ENCODE measurements around the gene C3orf18.
A peak's percentile ranks its signal among the peaks of the same experiment; 100 is the strongest.
"Not testable (repeated sequence)": the region's sequence is repeated elsewhere in the genome, so short reads cannot be mapped to it uniquely, and the experiment has no call there.

The C3orf18 gene

GRCh38 chr3:50519471-50520089, 48.0 kb downstream of the C3orf18 start:
- peak; percentile 26 for DNase-seq

GRCh38 chr3:50518436-50518835, 49.1 kb downstream of the C3orf18 start:
- DNase-seq: no peak

GRCh38 chr3:50517721-50518206, 49.8 kb downstream of the C3orf18 start:
- no peak for DNase-seq

GRCh38 chr3:50516440-50516871, 51.1 kb downstream of the C3orf18 start:
- peak; percentile 62 for DNase-seq

GRCh38 chr3:50515565-50516439, 51.7 kb downstream of the C3orf18 start:
- DNase-seq: peak; percentile 71

GRCh38 chr3:50512908-50513307, 54.6 kb downstream of the C3orf18 start:
- DNase-seq: not testable (repeated sequence)

- DNase-seq: no peak
Measured at GRCh38 chr3:50512131-50512530, 55.4 kb downstream of the C3orf18 start.

GRCh38 chr3:50510325-50510724, 57.2 kb downstream of the C3orf18 start:
- DNase-seq: no peak

- DNase-seq: no peak
Measured at GRCh38 chr3:50509715-50510114, 57.8 kb downstream of the C3orf18 start.

GRCh38 chr3:50508821-50509220, 58.7 kb downstream of the C3orf18 start:
- no peak for DNase-seq
